Astrocyte (in vitro differentiated cells and primary cell): ENCODE measurements around the gene RNGTT. TPM values are rescaled to one million over a fixed set of nuclear protein-coding genes. Genes with fewer than 3 reads are reported as not detected.
A peak's percentile ranks its signal among the peaks of the same experiment; 100 is the strongest.

Experiments used
- DNase-seq: peaks from one replicate; pipeline ENCODE4 v3.0.0-alpha.2; 2010; ENCODE audit warnings: low read depth
- FAIRE-seq: peaks from 2 replicates; lab custom pipeline; 2011; peaks lifted over from hg19 to GRCh38; lab: Jason Lieb, UNC
- H2AFZ ChIP-seq: 2 replicates; pipeline ENCODE4 v1.6.0; 2012; ENCODE audit warnings: low read depth, low read length, inconsistent platforms
- H3K27ac ChIP-seq: 2 replicates; pipeline ENCODE4 v1.5.1; 2011; ENCODE audit warnings: low read depth, low read length, inconsistent platforms
- H3K27me3 ChIP-seq: 2 replicates; pipeline ENCODE4 v1.6.0; 2011; ENCODE audit warnings: low read length, inconsistent platforms; ENCODE audit not compliant: insufficient read depth
- H3K36me3 ChIP-seq: 2 replicates; pipeline ENCODE4 v1.5.1; 2011; ENCODE audit warnings: low read length, inconsistent platforms; ENCODE audit not compliant: insufficient read depth
- H3K4me1 ChIP-seq: 2 replicates; pipeline ENCODE4 v1.5.1; 2011; ENCODE audit warnings: low read length, inconsistent platforms; ENCODE audit not compliant: insufficient read depth
- H3K4me2 ChIP-seq: 2 replicates; pipeline ENCODE4 v1.6.0; 2012; ENCODE audit warnings: low read length, inconsistent platforms
- H3K4me3 ChIP-seq: 2 replicates; pipeline ENCODE4 v1.5.1; 2011; ENCODE audit warnings: low read depth, mild to moderate bottlenecking, low read length, inconsistent platforms; ENCODE audit not compliant: insufficient read depth
- H3K79me2 ChIP-seq: 2 replicates; pipeline ENCODE4 v1.6.0; 2012; ENCODE audit warnings: mild to moderate bottlenecking, low read length, inconsistent platforms; ENCODE audit not compliant: insufficient read depth
- H3K9ac ChIP-seq: 2 replicates; pipeline ENCODE4 v1.6.0; 2012; ENCODE audit warnings: mild to moderate bottlenecking, low read length, inconsistent platforms
- H3K9me3 ChIP-seq: 2 replicates; pipeline ENCODE4 v1.5.1; 2012; ENCODE audit warnings: low read depth, mild to moderate bottlenecking, low read length, inconsistent platforms; ENCODE audit not compliant: insufficient read depth
- H4K20me1 ChIP-seq: 2 replicates; pipeline ENCODE4 v1.6.0; 2012; ENCODE audit warnings: low read length, inconsistent platforms; ENCODE audit not compliant: insufficient read depth
- H3K27ac Mint-ChIP-seq: one replicate; pipeline ENCODE4 v1.8.0; 2021; ENCODE audit warnings: mild to moderate bottlenecking, mixed read lengths; ENCODE audit not compliant: unreplicated experiment
- H3K27me3 Mint-ChIP-seq: one replicate; pipeline ENCODE4 v1.8.0; 2021; ENCODE audit warnings: low read depth, mixed read lengths; ENCODE audit not compliant: unreplicated experiment
- H3K36me3 Mint-ChIP-seq: one replicate; pipeline ENCODE4 v1.8.0; 2021; ENCODE audit warnings: low read depth, mixed read lengths; ENCODE audit not compliant: unreplicated experiment
- H3K4me1 Mint-ChIP-seq: one replicate; pipeline ENCODE4 v1.8.0; 2021; ENCODE audit warnings: low read depth, mixed read lengths; ENCODE audit not compliant: unreplicated experiment
- H3K4me3 Mint-ChIP-seq: one replicate; pipeline ENCODE4 v1.8.0; 2021; ENCODE audit warnings: mild to moderate bottlenecking, moderate library complexity, mixed read lengths; ENCODE audit not compliant: unreplicated experiment
- H3K9me3 Mint-ChIP-seq: one replicate; pipeline ENCODE4 v1.8.0; 2021; ENCODE audit warnings: mild to moderate bottlenecking, mixed read lengths; ENCODE audit not compliant: unreplicated experiment
- CTCF ChIP-seq: IDR thresholded peaks from 2 replicates; pipeline ENCODE4 v1.5.1; 2011; ENCODE audit warnings: low read depth, mild to moderate bottlenecking, inconsistent platforms, low read length, moderate library complexity; ENCODE audit not compliant: insufficient read depth
- EZH2 ChIP-seq: IDR thresholded peaks from 2 replicates; pipeline ENCODE4 v1.6.1; 2012; ENCODE audit warnings: mild to moderate bottlenecking, low read length, inconsistent platforms; ENCODE audit not compliant: insufficient read depth
- total RNA-seq: library from RNA; stranded (reverse); gene quantifications from 2 replicates; pipeline ENCODE4 v1.2.1, GENCODE V29; 2021

The RNGTT gene
- total RNA-seq, 1 donor from 2014 or later, result 16.0 TPM

GRCh38 chr6:88655586-88655985 lies 307.8 kb downstream of the RNGTT start:
- Histone ChIP-seq H3K79me2 (no peaks in the 10 kb centered on the region), H3K9me3 (no peaks in the 10 kb centered on the region), H3K9ac (no peak overlapping the region), H3K4me3 (no peak overlapping the region), H3K4me2 (no peak overlapping the region), H3K27ac (no peak overlapping the region), H3K27me3 (no peaks in the 10 kb centered on the region), H2AFZ (no peak overlapping the region), H4K20me1 (peaks cover 2% of the 10 kb centered on the region), H3K4me1 (no peaks in the 10 kb centered on the region), H3K36me3 (no peaks in the 10 kb centered on the region)
- Mint-ChIP-seq H3K27me3 (no peaks in the 10 kb centered on the region), H3K36me3 (peaks cover 13% of the 10 kb centered on the region), H3K27ac (no peak overlapping the region), H3K4me1 (peaks cover 10% of the 10 kb centered on the region), H3K9me3 (peaks cover 8% of the 10 kb centered on the region), H3K4me3 (no peak overlapping the region)
- DNase-seq (no peak), FAIRE-seq (no peak)
- TF ChIP-seq CTCF (no peak), EZH2 (no peak)

- H3K9me3 ChIP-seq, result no peaks in the 10 kb centered on the region
- Mint-ChIP-seq H3K36me3 (peaks cover 9% of the 10 kb centered on the region), H3K27ac (no peak overlapping the region), H3K4me3 (no peak overlapping the region), H3K4me1 (peaks cover 15% of the 10 kb centered on the region), H3K9me3 (peaks cover 4% of the 10 kb centered on the region), H3K27me3 (no peaks in the 10 kb centered on the region)
- H4K20me1 ChIP-seq, result peaks cover 12% of the 10 kb centered on the region
- no peak overlapping the region for H3K9ac ChIP-seq
- no peaks in the 10 kb centered on the region for H3K79me2 ChIP-seq
- DNase-seq, result no peak
- H3K27ac ChIP-seq, result no peak overlapping the region
- no peaks in the 10 kb centered on the region for H3K27me3 ChIP-seq
- TF ChIP-seq EZH2 (no peak), CTCF (no peak)
- H3K4me1 ChIP-seq, result peaks cover 6% of the 10 kb centered on the region
- no peak overlapping the region for H3K4me2 ChIP-seq
- no peak overlapping the region for H2AFZ ChIP-seq
- H3K4me3 ChIP-seq, result no peak overlapping the region
- no peaks in the 10 kb centered on the region for H3K36me3 ChIP-seq
- peak; percentile 17 for FAIRE-seq
Measured at GRCh38 chr6:88653936-88654335, 309.5 kb downstream of the RNGTT start.

GRCh38 chr6:88651400-88651799 lies 312.0 kb downstream of the RNGTT start:
- H3K27me3 Mint-ChIP-seq, result no peaks in the 10 kb centered on the region
- FAIRE-seq (no peak), DNase-seq (no peak)
- no peaks in the 10 kb centered on the region for H3K9me3 ChIP-seq
- no peak overlapping the region for H3K4me3 Mint-ChIP-seq
- H4K20me1 ChIP-seq, result peaks cover 9% of the 10 kb centered on the region
- H3K4me1 Mint-ChIP-seq, result peaks cover 15% of the 10 kb centered on the region
- H3K36me3 Mint-ChIP-seq, result no peaks in the 10 kb centered on the region
- no peaks in the 10 kb centered on the region for H3K36me3 ChIP-seq
- H3K4me2 ChIP-seq, result no peak overlapping the region
- no peak overlapping the region for H3K9ac ChIP-seq
- H3K27ac Mint-ChIP-seq, result no peak overlapping the region
- no peaks in the 10 kb centered on the region for H3K27me3 ChIP-seq
- peaks cover 6% of the 10 kb centered on the region for H3K4me1 ChIP-seq
- H3K4me3 ChIP-seq, result no peak overlapping the region
- no peaks in the 10 kb centered on the region for H3K9me3 Mint-ChIP-seq
- no peaks in the 10 kb centered on the region for H3K79me2 ChIP-seq
- H3K27ac ChIP-seq, result no peak overlapping the region
- no peak overlapping the region for H2AFZ ChIP-seq
- no peak for TF ChIP-seq EZH2
- TF ChIP-seq CTCF, result no peak
